ENCODE measurements around the gene GNRHR.
"Not testable (repeated sequence)": the region's sequence is repeated elsewhere in the genome, so short reads cannot be mapped to it uniquely, and the experiment has no call there.

GNRHR gene

GRCh38 chr4:67754288-67754687 lies at the start of gene GNRHR:
GNRHR (minus strand) TSS chr4:67754388; CDS start chr4:67754335, 53 bp downstream.
- DNase-seq (ENCODE audit: low read depth in 4 of 4, low spot score in 1 of 4) = no peak

GRCh38 chr4:67796810-67797209 lies 42.6 kb upstream of the GNRHR start:
- no peak for DNase-seq (ENCODE audit: low read depth in 4 of 4, low spot score in 1 of 4)

GRCh38 chr4:67790721-67791120 lies 36.5 kb upstream of the GNRHR start:
- no peak for DNase-seq (ENCODE audit: low read depth in 4 of 4, low spot score in 1 of 4)

- no peak for DNase-seq (ENCODE audit: low read depth in 4 of 4, low spot score in 1 of 4)
These were observed 33.1 kb upstream of the GNRHR start for GRCh38 chr4:67787311-67787710.

GRCh38 chr4:67785528-67785927 lies 31.3 kb upstream of the GNRHR start:
- DNase-seq (ENCODE audit: low read depth in 4 of 4, low spot score in 1 of 4) = no peak

- no peak for DNase-seq (ENCODE audit: low read depth in 4 of 4, low spot score in 1 of 4)
These were observed 25.4 kb upstream of the GNRHR start for GRCh38 chr4:67779631-67780030.

GRCh38 chr4:67776746-67777145 lies 22.6 kb upstream of the GNRHR start:
- no peak for DNase-seq (ENCODE audit: low read depth in 4 of 4, low spot score in 1 of 4)

- no peak for DNase-seq (ENCODE audit: low read depth in 4 of 4, low spot score in 1 of 4)
These were observed 16.2 kb upstream of the GNRHR start for GRCh38 chr4:67770422-67770821.

- no peak for DNase-seq (ENCODE audit: low read depth in 4 of 4, low spot score in 1 of 4)
These were observed 11.7 kb upstream of the GNRHR start for GRCh38 chr4:67765928-67766327.

- DNase-seq (ENCODE audit: low read depth in 4 of 4, low spot score in 1 of 4) = no peak
These were observed 11.2 kb upstream of the GNRHR start for GRCh38 chr4:67765401-67765800.

- DNase-seq (ENCODE audit: low read depth in 4 of 4, low spot score in 1 of 4) = no peak
These were observed 10.0 kb upstream of the GNRHR start for GRCh38 chr4:67764183-67764582.

- DNase-seq (ENCODE audit: low read depth in 4 of 4, low spot score in 1 of 4) = no peak
These were observed 7.9 kb upstream of the GNRHR start for GRCh38 chr4:67762086-67762485.

- not testable (repeated sequence) for DNase-seq (ENCODE audit: low read depth in 4 of 4, low spot score in 1 of 4)
These were observed 2.8 kb upstream of the GNRHR start for GRCh38 chr4:67756991-67757390.

GRCh38 chr4:67755974-67756373 lies 1.8 kb upstream of the GNRHR start:
- no peak for DNase-seq (ENCODE audit: low read depth in 4 of 4, low spot score in 1 of 4)

- no peak for DNase-seq (ENCODE audit: low read depth in 4 of 4, low spot score in 1 of 4)
These were observed 2.9 kb downstream of the GNRHR start for GRCh38 chr4:67751260-67751659.

- no peak for DNase-seq (ENCODE audit: low read depth in 4 of 4, low spot score in 1 of 4)
These were observed 3.5 kb downstream of the GNRHR start for GRCh38 chr4:67750691-67751090.

- no peak for DNase-seq (ENCODE audit: low read depth in 4 of 4, low spot score in 1 of 4)
These were observed 4.9 kb downstream of the GNRHR start for GRCh38 chr4:67749286-67749685.

GRCh38 chr4:67746797-67747495 lies 7.2 kb downstream of the GNRHR start:
- no peak for DNase-seq (ENCODE audit: low read depth in 4 of 4, low spot score in 1 of 4)

GRCh38 chr4:67744561-67745283 lies 9.5 kb downstream of the GNRHR start:
- no peak for DNase-seq (ENCODE audit: low read depth in 4 of 4, low spot score in 1 of 4)

GRCh38 chr4:67743194-67743593 lies 11.0 kb downstream of the GNRHR start:
- DNase-seq (ENCODE audit: low read depth in 4 of 4, low spot score in 1 of 4) = no peak

- no peak for DNase-seq (ENCODE audit: low read depth in 4 of 4, low spot score in 1 of 4)
These were observed 17.9 kb downstream of the GNRHR start for GRCh38 chr4:67736262-67736661.

GRCh38 chr4:67735325-67735724 lies 18.9 kb downstream of the GNRHR start:
- DNase-seq (ENCODE audit: low read depth in 4 of 4, low spot score in 1 of 4) = no peak

GRCh38 chr4:67730511-67730910 lies 23.7 kb downstream of the GNRHR start:
- DNase-seq (ENCODE audit: low read depth in 4 of 4, low spot score in 1 of 4) = not testable (repeated sequence)

Measured in stimulated activated CD4-positive, alpha-beta T cell treated with anti-CD3 and anti-CD28 coated beads, Interleukin-1b, Interleukin-23, amount 100 ng/mL, for 24 hours (primary cell).